ENCODE measurements around the gene MOV10L1.

DNA sequence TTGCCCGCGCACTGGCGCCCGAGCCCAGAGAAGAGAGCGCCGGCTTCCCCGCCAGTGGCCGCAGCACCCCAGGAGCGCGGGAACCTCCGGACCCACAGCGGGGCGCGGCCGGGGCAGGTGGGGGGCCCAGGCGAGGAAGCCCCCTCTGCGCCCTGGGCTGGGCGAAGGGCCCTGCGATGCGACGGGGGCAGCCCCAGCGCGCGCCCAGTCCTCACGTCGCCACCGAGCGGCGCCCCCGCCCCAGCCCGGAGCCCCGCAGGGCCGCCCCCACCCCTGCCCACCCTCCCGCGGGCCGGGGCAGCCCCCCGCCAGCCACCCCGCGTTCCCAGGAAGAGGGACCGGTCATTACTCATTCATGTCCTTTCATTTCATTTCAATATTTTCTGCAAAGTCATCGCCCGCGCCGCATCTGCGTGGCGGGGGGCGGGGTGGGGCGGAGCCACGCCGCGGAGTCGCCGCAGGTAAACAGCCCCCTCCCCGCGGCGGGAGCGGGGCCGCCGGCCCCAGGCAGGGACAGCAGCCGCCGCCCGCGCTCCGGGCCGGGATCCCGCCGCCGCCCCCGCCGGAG, 80.1 kb downstream of the MOV10L1 start:
- TF ChIP-seq CTCF (IDR thresholded peaks at IDR 0.05 in 4 of 5, conservative IDR thresholded peaks at IDR 0.05 in 1 of 5) (no peak), POLR2A (IDR thresholded peaks at IDR 0.05) (no peak)

Data from gastrocnemius medialis (tissue), 4 donors.